Activated T-cell treated with anti-CD3 and anti-CD28 coated beads, Interleukin-2, amount 50 U/mL, for 24 hours (primary cell): Measurements from ENCODE around the gene C11orf86.
A peak's percentile ranks its signal among the peaks of the same experiment; 100 is the strongest.
"Not testable (repeated sequence)": the region's sequence is repeated elsewhere in the genome, so short reads cannot be mapped to it uniquely, and the experiment has no call there.

Source experiments
- DNase-seq: peaks from one replicate; pipeline ENCODE4 v3.0.0-alpha.2; 2020
- H3K27ac Mint-ChIP-seq: 2 replicates; pipeline ENCODE4 v1.8.0; 2020; ENCODE audit warnings: mild to moderate bottlenecking, mixed read lengths
- H3K27me3 Mint-ChIP-seq: 2 replicates; pipeline ENCODE4 v1.8.0; 2020; ENCODE audit warnings: mixed read lengths
- H3K36me3 Mint-ChIP-seq: 2 replicates; pipeline ENCODE4 v1.8.0; 2020; ENCODE audit warnings: low read depth, mixed read lengths
- H3K4me1 Mint-ChIP-seq: 2 replicates; pipeline ENCODE4 v1.8.0; 2020; ENCODE audit warnings: low read depth, mixed read lengths
- H3K4me3 Mint-ChIP-seq: 2 replicates; pipeline ENCODE4 v1.8.0; 2020; ENCODE audit warnings: mild to moderate bottlenecking, moderate library complexity, mixed read lengths
- H3K9me3 Mint-ChIP-seq: 2 replicates; pipeline ENCODE4 v1.8.0; 2020; ENCODE audit warnings: mixed read lengths

The C11orf86 gene

DNA sequence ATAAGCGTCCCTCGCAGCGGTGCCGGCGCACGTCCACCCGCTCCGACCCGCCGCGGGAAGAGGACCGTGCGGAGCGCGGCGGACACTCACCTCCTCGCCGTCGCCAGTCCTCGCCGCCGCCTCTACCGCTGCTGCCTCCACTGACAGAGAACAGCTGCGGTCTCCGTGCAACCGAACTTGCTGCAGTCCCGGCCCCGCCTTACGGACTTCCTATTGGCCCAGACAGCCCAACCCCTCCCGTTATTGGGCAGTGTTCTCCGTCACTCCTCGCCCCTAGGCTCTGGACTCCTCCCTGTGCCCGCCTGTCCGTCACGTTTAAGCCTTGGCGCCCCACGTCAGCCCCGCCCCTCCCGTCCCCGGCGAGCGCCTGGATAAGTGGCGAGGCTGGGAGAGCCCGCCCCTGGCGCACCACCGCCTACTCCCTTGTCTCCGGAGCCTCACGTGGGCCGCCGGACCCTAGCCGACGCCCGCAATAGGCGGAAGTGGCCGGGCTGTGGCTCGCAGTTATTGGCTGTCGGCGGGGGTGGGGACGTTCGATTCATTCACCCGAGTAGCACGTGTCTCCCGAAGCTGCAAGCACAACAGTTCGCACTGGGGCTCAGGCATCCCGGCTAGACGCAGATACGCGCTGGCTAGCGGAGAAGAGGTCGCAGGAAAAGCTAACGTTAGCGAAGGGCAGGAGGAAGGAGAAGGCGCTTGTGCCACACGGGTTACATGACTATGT lies 16.7 kb upstream of the C11orf86 start, which contains the start of gene PC:
TSS of gene PC (minus strand) at position 152 of the 724 bp plus-strand sequence. CDS start 86,224 bp downstream, outside the sequence.
- Mint-ChIP-seq H3K4me1 (peaks cover 27% of the 10 kb centered on the region), H3K27me3 (peaks cover 7% of the 10 kb centered on the region), H3K27ac (peak within 1 kb of the TSS; percentile 91), H3K9me3 (peaks cover 2% of the 10 kb centered on the region), H3K36me3 (no peaks in the 10 kb centered on the region), H3K4me3 (peak within 1 kb of the TSS; percentile 77)
- DNase-seq, result peak; percentile 98

- H3K9me3 Mint-ChIP-seq, result peaks cover 2% of the 10 kb centered on the region
- peak overlapping the region; percentile 65 for H3K4me3 Mint-ChIP-seq
- H3K36me3 Mint-ChIP-seq, result no peaks in the 10 kb centered on the region
- peak overlapping the region; percentile 91 for H3K27ac Mint-ChIP-seq
- no peak for DNase-seq
- peaks cover 7% of the 10 kb centered on the region for H3K27me3 Mint-ChIP-seq
- H3K4me1 Mint-ChIP-seq, result peaks cover 27% of the 10 kb centered on the region
These were observed 16.2 kb upstream of the C11orf86 start for GRCh38 chr11:66958956-66959274.

DNA sequence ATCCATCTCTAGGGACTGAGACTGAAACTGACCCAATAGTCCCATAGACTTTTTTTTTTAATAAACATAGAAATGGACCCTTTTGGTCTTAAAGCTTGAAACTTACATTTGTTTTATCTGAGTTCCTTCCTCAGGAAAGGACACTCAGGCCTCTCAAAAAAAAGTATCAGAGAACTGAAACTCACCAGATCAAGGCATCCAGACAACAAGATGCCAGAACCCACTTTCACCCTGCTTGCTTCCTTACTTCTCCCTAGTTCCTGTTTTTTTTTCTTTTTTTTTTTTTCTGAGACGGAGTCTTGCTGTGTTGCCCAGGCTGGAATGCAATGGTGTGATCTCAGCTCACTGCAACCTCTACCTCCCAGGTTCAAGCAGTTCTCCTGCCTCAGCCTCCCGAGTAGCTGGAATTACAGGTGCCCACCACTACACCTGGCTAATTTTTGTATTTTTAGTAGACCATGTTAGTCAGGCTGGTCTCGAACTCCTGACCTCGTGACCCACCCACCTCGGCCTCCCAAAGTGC lies 13.4 kb upstream of the C11orf86 start:
- not testable (repeated sequence) for H3K4me3 Mint-ChIP-seq, H3K36me3 Mint-ChIP-seq, H3K27ac Mint-ChIP-seq, H3K9me3 Mint-ChIP-seq, DNase-seq
- Mint-ChIP-seq H3K4me1 (peaks cover 24% of the 10 kb centered on the region), H3K27me3 (peaks cover 14% of the 10 kb centered on the region)

DNA sequence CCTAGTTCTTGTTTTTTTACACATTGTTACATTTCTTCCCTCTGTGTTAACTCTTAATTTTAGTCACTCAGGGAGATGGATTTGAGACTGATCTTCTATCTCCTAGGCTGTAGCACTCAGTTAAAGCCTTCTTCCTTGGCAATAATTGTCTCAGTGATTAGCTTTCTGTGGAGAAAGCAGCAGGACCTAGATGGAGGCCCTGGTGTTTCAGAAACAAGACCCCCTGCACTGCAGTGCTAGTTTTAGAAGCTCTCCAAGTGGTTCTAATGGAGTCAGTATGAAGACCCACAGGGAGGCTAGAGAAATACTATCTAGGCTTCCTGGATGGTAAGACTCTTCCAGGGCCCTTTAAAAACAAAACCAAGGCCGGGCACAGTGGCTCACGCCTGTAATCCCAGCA lies 12.9 kb upstream of the C11orf86 start:
- peaks cover 14% of the 10 kb centered on the region for H3K27me3 Mint-ChIP-seq
- no peak overlapping the region for H3K27ac Mint-ChIP-seq
- no peak overlapping the region for H3K4me3 Mint-ChIP-seq
- H3K4me1 Mint-ChIP-seq, result peaks cover 19% of the 10 kb centered on the region
- no peaks in the 10 kb centered on the region for H3K36me3 Mint-ChIP-seq
- no peak for DNase-seq
- peaks cover 2% of the 10 kb centered on the region for H3K9me3 Mint-ChIP-seq

- Mint-ChIP-seq H3K36me3 (no peaks in the 10 kb centered on the region), H3K4me3 (no peak overlapping the region), H3K27me3 (peaks cover 14% of the 10 kb centered on the region), H3K4me1 (peaks cover 14% of the 10 kb centered on the region), H3K9me3 (peaks cover 2% of the 10 kb centered on the region), H3K27ac (no peak overlapping the region)
- DNase-seq, result no peak
These were observed 12.3 kb upstream of the C11orf86 start for GRCh38 chr11:66962801-66963200.

DNA sequence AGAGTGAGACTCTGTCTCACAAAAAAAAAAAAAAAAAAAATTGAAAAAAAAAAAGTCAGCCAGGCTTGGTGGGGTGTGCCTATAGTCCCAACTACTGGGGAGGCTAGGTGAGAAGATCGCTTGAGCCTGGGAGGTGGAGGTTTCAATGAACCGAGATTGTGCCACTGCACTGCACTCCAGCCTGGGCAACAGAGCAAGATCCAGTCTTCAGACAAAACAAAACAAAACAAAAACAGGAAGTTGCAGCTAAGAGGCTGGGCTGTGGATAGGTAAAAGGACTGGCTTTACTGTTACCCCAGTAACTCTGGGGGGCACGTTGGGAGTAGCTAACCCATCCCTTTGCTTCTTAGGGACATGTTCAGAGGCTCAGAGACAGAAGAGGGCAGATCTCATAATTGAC lies 10.6 kb upstream of the C11orf86 start:
- Mint-ChIP-seq H3K36me3 (no peaks in the 10 kb centered on the region), H3K4me3 (no peak overlapping the region), H3K27me3 (peaks cover 10% of the 10 kb centered on the region), H3K9me3 (no peaks in the 10 kb centered on the region), H3K27ac (no peak overlapping the region), H3K4me1 (peaks cover 5% of the 10 kb centered on the region)
- no peak for DNase-seq

DNA sequence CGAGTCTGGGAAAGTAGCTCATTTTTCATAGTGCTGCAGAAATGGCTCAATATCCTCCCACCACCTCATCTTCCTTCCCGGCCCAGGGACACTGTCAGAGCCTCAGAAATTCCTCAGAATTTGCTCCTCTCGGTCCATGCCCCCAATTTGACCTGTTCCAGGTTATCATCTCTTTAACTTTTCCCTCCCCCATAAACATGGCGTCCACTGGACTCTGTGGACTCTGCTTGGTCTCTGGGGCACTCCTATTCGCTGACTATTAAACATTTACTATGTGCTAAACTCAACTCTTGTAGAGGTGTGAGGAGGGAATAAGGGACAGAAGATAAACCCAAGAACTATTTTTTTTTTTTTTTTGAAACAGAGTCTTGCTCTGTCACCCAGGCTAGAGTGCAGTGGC lies 8.8 kb upstream of the C11orf86 start:
- peaks cover 10% of the 10 kb centered on the region for H3K27me3 Mint-ChIP-seq
- no peak for DNase-seq
- H3K4me1 Mint-ChIP-seq, result peaks cover 17% of the 10 kb centered on the region
- H3K36me3 Mint-ChIP-seq, result no peaks in the 10 kb centered on the region
- no peaks in the 10 kb centered on the region for H3K9me3 Mint-ChIP-seq
- no peak overlapping the region for H3K4me3 Mint-ChIP-seq
- H3K27ac Mint-ChIP-seq, result no peak overlapping the region

DNA sequence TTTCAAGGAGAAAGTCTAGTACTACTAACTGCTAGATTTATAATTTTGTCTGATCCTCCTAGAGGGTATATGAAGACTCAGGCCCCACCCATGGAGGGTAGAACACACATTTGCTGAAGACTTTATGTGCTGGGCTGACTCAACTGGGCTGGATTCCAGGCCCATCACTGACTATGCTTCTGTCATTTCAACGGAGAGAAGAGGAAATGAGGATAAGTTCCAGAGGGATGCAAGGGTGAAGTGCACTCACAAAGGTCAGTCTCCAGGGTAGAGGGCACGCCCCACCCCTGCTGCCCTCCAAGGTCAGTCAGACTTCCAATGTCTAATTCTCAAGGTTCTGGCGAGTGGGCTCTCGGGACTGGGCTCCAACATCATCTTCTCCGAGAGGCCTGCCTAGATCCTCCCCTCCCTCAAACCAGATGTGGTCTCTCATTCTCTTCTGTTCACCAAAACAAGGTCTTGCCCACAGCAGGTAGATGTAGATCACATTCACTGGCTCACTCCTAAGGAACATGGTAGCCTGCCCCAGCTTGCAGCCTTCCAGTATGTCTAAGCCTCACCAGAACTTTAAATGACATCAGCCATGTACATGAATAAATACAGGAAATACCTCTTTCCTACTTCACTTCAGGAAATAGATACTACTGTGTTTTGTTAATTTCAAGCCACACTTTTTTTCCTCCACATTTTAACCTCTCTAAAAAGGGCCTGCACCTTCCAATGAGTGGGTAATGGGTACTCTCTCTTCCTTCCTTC lies 7.3 kb upstream of the C11orf86 start:
- Mint-ChIP-seq H3K36me3 (no peaks in the 10 kb centered on the region), H3K4me1 (peaks cover 18% of the 10 kb centered on the region)
- no peak for DNase-seq

DNA sequence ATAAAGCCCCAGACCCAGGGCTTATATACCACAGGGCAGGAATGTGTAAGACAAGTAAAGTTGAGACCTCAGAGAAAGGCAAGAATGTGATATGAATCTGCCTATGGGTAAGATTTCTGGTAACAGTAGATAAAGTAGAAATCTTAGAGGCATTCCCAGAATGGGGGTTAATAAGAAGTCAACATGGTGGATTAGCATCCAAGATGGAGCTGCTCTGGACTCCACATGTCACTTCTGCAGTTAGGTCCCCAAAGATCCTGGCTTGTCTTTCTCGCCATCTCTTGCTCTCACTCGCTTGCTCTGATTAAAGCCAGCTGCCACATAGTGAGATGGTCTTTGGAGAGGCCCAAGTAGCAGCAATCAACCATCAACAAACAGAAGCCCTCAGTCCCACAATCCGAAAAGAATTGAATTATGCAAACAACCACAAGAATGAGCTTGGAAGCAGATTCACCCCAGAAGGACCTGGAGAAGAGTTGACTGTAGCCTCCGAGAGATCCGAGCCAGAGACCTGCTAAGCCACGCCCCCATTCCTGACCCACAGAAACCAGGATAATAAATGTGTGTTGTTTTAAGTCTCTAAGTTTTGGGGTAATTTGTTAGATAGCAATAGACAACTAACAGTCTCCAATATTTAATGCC lies 5.4 kb upstream of the C11orf86 start:
- peaks cover 14% of the 10 kb centered on the region for H3K27me3 Mint-ChIP-seq
- H3K36me3 Mint-ChIP-seq, result no peaks in the 10 kb centered on the region
- H3K4me1 Mint-ChIP-seq, result peaks cover 18% of the 10 kb centered on the region
- H3K9me3 Mint-ChIP-seq, result no peaks in the 10 kb centered on the region
- no peak for DNase-seq
- no peak overlapping the region for H3K4me3 Mint-ChIP-seq
- H3K27ac Mint-ChIP-seq, result peak overlapping the region; percentile 23

More for the DNA sequence above, 7.3 kb upstream of the C11orf86 start:
- Mint-ChIP-seq H3K27me3 (peaks cover 14% of the 10 kb centered on the region), H3K4me3 (no peak overlapping the region), H3K9me3 (no peaks in the 10 kb centered on the region), H3K27ac (no peak overlapping the region)

- Mint-ChIP-seq H3K36me3 (no peaks in the 10 kb centered on the region), H3K4me1 (peaks cover 18% of the 10 kb centered on the region), H3K9me3 (no peaks in the 10 kb centered on the region), H3K27me3 (peaks cover 9% of the 10 kb centered on the region), H3K27ac (peak overlapping the region; percentile 69), H3K4me3 (no peak overlapping the region)
- no peak for DNase-seq
These were observed 4.7 kb upstream of the C11orf86 start for GRCh38 chr11:66970371-66970806.

GRCh38 chr11:66970807-66971442 lies 4.2 kb upstream of the C11orf86 start:
- Mint-ChIP-seq H3K4me1 (peaks cover 18% of the 10 kb centered on the region), H3K27ac (peak overlapping the region; percentile 69), H3K4me3 (no peak overlapping the region), H3K36me3 (no peaks in the 10 kb centered on the region), H3K27me3 (peaks cover 14% of the 10 kb centered on the region), H3K9me3 (no peaks in the 10 kb centered on the region)
- no peak for DNase-seq

GRCh38 chr11:66971488-66971887 lies 3.6 kb upstream of the C11orf86 start:
- Mint-ChIP-seq H3K4me1 (peaks cover 18% of the 10 kb centered on the region), H3K27ac (no peak overlapping the region), H3K9me3 (no peaks in the 10 kb centered on the region), H3K4me3 (no peak overlapping the region), H3K27me3 (peaks cover 14% of the 10 kb centered on the region), H3K36me3 (no peaks in the 10 kb centered on the region)
- DNase-seq, result no peak

DNA sequence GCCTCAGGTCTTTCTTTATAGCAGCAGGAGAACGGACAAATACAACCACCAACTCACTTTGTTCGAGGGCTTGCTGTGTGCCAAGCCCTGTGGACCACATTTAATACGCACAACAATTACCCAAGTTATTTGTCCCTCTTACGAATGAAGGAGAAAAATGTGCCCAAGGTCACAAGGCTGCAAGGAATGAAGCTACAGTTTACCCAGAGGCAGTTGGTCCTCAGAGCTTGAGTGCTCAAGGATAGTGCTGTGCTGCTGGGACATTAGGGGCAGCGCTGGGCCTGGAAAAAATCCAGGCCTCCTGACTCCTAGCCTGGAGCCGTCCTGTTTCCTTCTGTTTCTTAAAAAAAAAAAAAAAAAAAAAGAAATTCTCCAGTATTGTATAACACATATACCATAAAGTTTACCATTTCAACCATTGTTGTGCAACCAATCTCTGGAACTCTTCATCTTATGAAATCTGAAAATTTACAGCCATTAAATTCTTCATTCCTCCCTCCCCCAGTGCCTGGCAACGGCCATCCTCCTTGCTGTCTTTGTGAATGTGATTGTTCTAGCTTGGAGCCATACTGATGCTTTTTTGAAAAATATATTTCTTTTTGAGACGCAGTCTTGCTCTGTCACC lies 1.0 kb upstream of the C11orf86 start:
- no peaks in the 10 kb centered on the region for H3K36me3 Mint-ChIP-seq
- no peak overlapping the region for H3K4me3 Mint-ChIP-seq
- no peak overlapping the region for H3K27ac Mint-ChIP-seq
- H3K27me3 Mint-ChIP-seq, result peaks cover 14% of the 10 kb centered on the region
- no peaks in the 10 kb centered on the region for H3K9me3 Mint-ChIP-seq
- peaks cover 15% of the 10 kb centered on the region for H3K4me1 Mint-ChIP-seq
- no peak for DNase-seq
